ENCODE data around the gene ALOX12. TPM values are rescaled to one million over a fixed set of nuclear protein-coding genes. Genes with fewer than 3 reads are reported as not detected.
A peak's percentile ranks its signal among the peaks of the same experiment; 100 is the strongest.
"Not testable (repeated sequence)": the region's sequence is repeated elsewhere in the genome, so short reads cannot be mapped to it uniquely, and the experiment has no call there.

ALOX12 gene, protein sequence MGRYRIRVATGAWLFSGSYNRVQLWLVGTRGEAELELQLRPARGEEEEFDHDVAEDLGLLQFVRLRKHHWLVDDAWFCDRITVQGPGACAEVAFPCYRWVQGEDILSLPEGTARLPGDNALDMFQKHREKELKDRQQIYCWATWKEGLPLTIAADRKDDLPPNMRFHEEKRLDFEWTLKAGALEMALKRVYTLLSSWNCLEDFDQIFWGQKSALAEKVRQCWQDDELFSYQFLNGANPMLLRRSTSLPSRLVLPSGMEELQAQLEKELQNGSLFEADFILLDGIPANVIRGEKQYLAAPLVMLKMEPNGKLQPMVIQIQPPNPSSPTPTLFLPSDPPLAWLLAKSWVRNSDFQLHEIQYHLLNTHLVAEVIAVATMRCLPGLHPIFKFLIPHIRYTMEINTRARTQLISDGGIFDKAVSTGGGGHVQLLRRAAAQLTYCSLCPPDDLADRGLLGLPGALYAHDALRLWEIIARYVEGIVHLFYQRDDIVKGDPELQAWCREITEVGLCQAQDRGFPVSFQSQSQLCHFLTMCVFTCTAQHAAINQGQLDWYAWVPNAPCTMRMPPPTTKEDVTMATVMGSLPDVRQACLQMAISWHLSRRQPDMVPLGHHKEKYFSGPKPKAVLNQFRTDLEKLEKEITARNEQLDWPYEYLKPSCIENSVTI
- not detected for total RNA-seq

GRCh38 chr17:6995500-6996255 lies at the start of gene ALOX12:
Gene ALOX12 (plus strand): TSS chr17:6996049. CDS start chr17:6996118, 69 bp downstream.
- ATAC-seq (no peak), DNase-seq (ENCODE audit: low spot score in 2 of 2) (no peak)
- no peaks in the 10 kb centered on the region for H3K36me3 Mint-ChIP-seq
- H3K27ac Mint-ChIP-seq, result no peak within 1 kb of the TSS
- no peaks in the 10 kb centered on the region for H3K9me3 Mint-ChIP-seq

DNA sequence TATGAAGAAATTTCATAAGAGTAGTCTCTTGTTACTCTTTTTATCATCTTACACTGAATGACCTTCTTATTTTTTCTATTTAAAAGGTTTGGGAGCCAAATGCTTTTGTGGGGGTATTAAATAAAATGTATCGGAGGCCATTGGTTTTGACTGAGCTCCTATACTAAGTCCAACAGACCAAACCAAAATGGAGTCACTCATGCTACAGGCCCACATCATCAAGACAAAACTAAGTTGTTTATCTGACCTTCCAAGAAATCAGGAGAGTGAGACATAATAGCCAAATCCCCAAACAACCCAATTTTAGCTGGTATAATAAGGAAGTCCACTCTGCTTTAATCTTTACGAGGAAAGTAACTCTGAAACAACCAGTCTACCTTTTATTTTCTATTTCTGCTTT lies 48.1 kb upstream of the ALOX12 start:
- Mint-ChIP-seq H3K9me3 (peaks cover 0 to 5% of the 10 kb centered on the region in 2 donors), H3K36me3 (no peaks in the 10 kb centered on the region), H3K27ac (no peak overlapping the region)
- ATAC-seq (no peak), DNase-seq (ENCODE audit: low spot score in 2 of 2) (no peak)

DNA sequence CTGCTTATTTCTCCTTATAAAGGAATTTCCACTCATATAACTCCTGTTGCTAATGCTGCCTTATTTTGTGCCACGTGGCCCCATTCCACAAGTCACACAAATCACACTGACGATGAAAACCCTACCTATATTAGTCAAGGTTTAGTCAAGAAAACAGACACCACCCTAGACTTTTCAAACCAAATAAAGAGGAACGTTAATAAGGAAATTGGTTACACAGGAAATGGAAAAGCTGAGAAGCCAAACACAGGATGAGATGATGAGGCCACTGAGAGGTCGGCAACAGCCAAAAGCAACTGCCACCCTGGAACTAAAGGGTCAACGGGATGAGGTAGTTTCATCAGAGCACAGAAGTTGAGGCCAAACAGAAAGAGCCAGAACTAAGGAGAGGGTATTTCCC lies 47.3 kb upstream of the ALOX12 start:
- DNase-seq (ENCODE audit: low spot score in 2 of 2) (no peak), ATAC-seq (peak; percentile 90)
- no peaks in the 10 kb centered on the region for H3K36me3 Mint-ChIP-seq
- peak overlapping the region; percentile 61 to 92 for H3K27ac Mint-ChIP-seq
- H3K9me3 Mint-ChIP-seq, result peaks cover 0 to 5% of the 10 kb centered on the region in 2 donors

GRCh38 chr17:6948976-6949375 lies 46.9 kb upstream of the ALOX12 start:
- no peak for ATAC-seq
- peaks cover 0 to 5% of the 10 kb centered on the region in 2 donors for H3K9me3 Mint-ChIP-seq
- H3K27ac Mint-ChIP-seq, result peak overlapping the region; percentile 61 to 92
- no peak for DNase-seq (ENCODE audit: low spot score in 2 of 2)
- H3K36me3 Mint-ChIP-seq, result no peaks in the 10 kb centered on the region

DNA sequence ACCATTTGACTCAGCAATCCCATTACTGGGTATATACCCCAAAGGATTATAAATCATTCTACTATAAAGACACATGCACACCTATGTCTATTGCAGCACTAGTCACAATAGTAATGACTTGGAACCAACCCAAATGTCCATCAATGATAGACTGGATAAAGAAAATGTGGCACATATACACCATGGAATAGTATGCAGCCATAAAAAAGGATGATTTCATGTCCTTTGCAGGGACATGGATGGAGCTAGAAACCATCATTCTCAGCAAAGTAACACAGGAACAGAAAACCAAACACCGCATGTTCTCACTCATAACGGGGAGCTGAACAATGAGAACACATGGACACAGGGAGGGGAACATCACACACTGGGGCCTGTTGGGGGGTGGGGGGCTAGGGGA lies 44.9 kb upstream of the ALOX12 start:
- DNase-seq (ENCODE audit: low spot score in 2 of 2); H3K9me3 Mint-ChIP-seq; H3K27ac Mint-ChIP-seq; ATAC-seq; H3K36me3 Mint-ChIP-seq: not testable (repeated sequence)

- no peak overlapping the region for H3K27ac Mint-ChIP-seq
- no peaks in the 10 kb centered on the region for H3K36me3 Mint-ChIP-seq
- DNase-seq (ENCODE audit: low spot score in 2 of 2), result no peak
- ATAC-seq, result no peak
- H3K9me3 Mint-ChIP-seq, result peaks cover 0 to 2% of the 10 kb centered on the region in 2 donors
Measured at GRCh38 chr17:6953689-6954088, 42.2 kb upstream of the ALOX12 start.

GRCh38 chr17:6959700-6960099 lies 36.1 kb upstream of the ALOX12 start:
- no peaks in the 10 kb centered on the region for H3K36me3 Mint-ChIP-seq
- H3K9me3 Mint-ChIP-seq, result no peaks in the 10 kb centered on the region
- DNase-seq (ENCODE audit: low spot score in 2 of 2) (no peak), ATAC-seq (no peak)
- no peak overlapping the region for H3K27ac Mint-ChIP-seq

- no peaks in the 10 kb centered on the region for H3K9me3 Mint-ChIP-seq
- DNase-seq (ENCODE audit: low spot score in 2 of 2), result no peak
- ATAC-seq, result peak in 1 of 2 donors; percentile 85
- H3K36me3 Mint-ChIP-seq, result no peaks in the 10 kb centered on the region
- H3K27ac Mint-ChIP-seq, result peak overlapping the region; percentile 17 to 72
Measured at GRCh38 chr17:6969323-6969726, 26.5 kb upstream of the ALOX12 start.

DNA sequence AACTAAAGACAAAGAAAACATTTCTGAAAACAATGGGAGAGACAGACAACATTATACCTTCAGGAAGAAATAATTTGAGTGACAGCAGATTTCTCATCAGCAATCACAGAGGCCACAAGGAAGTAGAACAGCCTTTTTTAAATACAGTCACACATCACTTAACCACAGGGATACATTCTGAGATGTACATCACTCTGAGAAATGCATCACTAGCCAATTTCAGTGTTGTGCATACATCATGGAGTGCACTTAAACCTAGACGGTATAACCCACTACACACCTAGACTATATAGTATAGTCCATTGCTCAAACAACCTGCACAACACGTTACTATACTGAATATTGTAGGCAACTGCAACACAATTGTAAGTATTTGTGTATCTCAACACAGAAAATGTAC lies 24.9 kb upstream of the ALOX12 start:
- DNase-seq (ENCODE audit: low spot score in 2 of 2), result no peak
- peak in 1 of 2 donors; percentile 43 for ATAC-seq

GRCh38 chr17:6979440-6979839 lies 16.4 kb upstream of the ALOX12 start:
- H3K27ac Mint-ChIP-seq; H3K36me3 Mint-ChIP-seq; ATAC-seq; DNase-seq (ENCODE audit: low spot score in 2 of 2); H3K9me3 Mint-ChIP-seq: not testable (repeated sequence)

More for the DNA sequence above, 24.9 kb upstream of the ALOX12 start:
- no peaks in the 10 kb centered on the region for H3K36me3 Mint-ChIP-seq
- H3K9me3 Mint-ChIP-seq, result no peaks in the 10 kb centered on the region
- peak overlapping the region in 1 of 2 donors; percentile 18 for H3K27ac Mint-ChIP-seq

DNA sequence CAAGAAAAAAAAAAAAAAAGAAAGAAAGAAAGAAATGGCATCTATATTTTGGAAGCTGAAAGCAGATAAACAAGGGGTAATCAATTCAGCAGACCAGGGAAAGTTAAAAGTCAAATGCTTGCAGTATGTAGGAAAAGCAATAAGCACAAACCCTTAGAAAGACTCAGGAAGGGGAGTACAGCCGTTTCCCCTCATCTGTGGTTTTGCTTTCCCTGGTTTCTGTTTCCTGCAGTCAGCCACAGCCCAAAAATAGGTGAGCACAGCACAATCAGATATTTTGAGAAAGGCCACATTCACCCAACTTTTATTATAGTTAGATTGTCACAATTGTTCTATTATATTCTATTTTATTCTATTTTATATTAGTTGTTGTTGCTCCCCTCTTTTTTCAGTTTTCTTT lies 14.4 kb upstream of the ALOX12 start:
- DNase-seq (ENCODE audit: low spot score in 2 of 2) (no peak), ATAC-seq (no peak)
- H3K36me3 Mint-ChIP-seq, result no peaks in the 10 kb centered on the region
- no peaks in the 10 kb centered on the region for H3K9me3 Mint-ChIP-seq
- no peak overlapping the region for H3K27ac Mint-ChIP-seq

- DNase-seq (ENCODE audit: low spot score in 2 of 2), result no peak
Measured at GRCh38 chr17:6985266-6985665, 10.6 kb upstream of the ALOX12 start.

GRCh38 chr17:6986676-6987075 lies 9.2 kb upstream of the ALOX12 start:
- H3K9me3 Mint-ChIP-seq, result no peaks in the 10 kb centered on the region
- DNase-seq (ENCODE audit: low spot score in 2 of 2) (no peak), ATAC-seq (no peak)
- H3K27ac Mint-ChIP-seq, result no peak overlapping the region
- no peaks in the 10 kb centered on the region for H3K36me3 Mint-ChIP-seq

More at GRCh38 chr17:6985266-6985665, 10.6 kb upstream of the ALOX12 start:
- Mint-ChIP-seq H3K36me3 (no peaks in the 10 kb centered on the region), H3K27ac (peak overlapping the region in 1 of 2 donors; percentile 53), H3K9me3 (no peaks in the 10 kb centered on the region)
- no peak for ATAC-seq

DNA sequence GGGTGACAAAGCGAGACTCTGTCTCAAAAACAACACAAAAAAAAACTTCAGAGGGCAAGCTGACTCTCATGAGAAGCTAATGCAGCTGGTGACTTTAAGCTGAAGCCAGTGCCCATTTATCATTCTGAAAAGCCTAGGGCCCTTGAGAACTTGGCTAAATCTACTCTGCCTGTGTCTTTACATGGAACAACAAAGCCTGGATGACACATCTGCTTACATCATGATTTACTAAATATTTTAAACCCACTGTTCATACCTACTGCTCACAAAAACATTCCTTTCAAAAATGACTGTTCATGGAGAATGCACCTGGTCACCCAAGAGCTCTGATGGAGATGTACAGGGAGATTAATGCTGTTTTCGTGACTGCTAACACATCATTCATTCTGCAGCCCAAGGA lies 6.1 kb upstream of the ALOX12 start:
- ATAC-seq (no peak), DNase-seq (ENCODE audit: low spot score in 2 of 2) (no peak)
- no peaks in the 10 kb centered on the region for H3K9me3 Mint-ChIP-seq
- H3K27ac Mint-ChIP-seq, result no peak overlapping the region
- H3K36me3 Mint-ChIP-seq, result no peaks in the 10 kb centered on the region

GRCh38 chr17:6993613-6994056 lies 2.2 kb upstream of the ALOX12 start:
- H3K9me3 Mint-ChIP-seq; H3K36me3 Mint-ChIP-seq; H3K27ac Mint-ChIP-seq; ATAC-seq; DNase-seq (ENCODE audit: low spot score in 2 of 2): not testable (repeated sequence)

DNA sequence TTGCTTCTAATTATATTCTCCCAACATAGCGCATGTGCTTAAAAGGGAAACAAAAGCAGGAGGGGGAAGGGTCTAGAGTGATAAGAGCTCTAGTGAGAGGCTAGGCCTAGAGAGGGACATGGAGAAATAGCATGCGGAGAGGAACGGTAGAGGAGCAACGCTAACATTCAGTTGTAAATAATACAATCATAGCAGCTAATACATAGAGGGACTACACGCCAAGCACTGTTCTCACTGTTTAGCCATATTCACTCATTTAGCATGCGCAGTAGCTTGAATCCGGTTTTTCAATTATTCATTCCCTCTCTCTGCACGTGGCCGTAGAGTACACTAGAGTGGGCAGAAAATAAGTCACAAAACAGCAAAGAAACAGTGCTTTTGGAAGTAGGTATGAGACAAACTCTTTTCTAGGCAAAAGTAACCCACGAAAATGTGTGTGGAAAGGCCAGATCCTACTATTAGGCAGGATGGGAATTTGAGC lies 1.7 kb upstream of the ALOX12 start:
- Mint-ChIP-seq H3K36me3 (no peaks in the 10 kb centered on the region), H3K9me3 (no peaks in the 10 kb centered on the region), H3K27ac (no peak overlapping the region)
- no peak for DNase-seq (ENCODE audit: low spot score in 2 of 2)
- ATAC-seq, result no peak

All from activated naive CD4-positive, alpha-beta T cell treated with anti-CD3 and anti-CD28 coated beads, Interleukin-2, amount 50 U/mL, for 72 hours (primary cell).